HG02973 (cell line): ENCODE results near the gene RGS9.
"Not testable (repeated sequence)": the region's sequence is repeated elsewhere in the genome, so short reads cannot be mapped to it uniquely, and the experiment has no call there.

Source experiments
- ATAC-seq: cut with Tn5 transposase; IDR thresholded peaks from one replicate; pipeline ENCODE4 v1.9.1; 2021; ENCODE audit warnings: moderate library complexity; ENCODE audit not compliant: unreplicated experiment

Gene RGS9

GRCh38 chr17:65155622-65156021, 18.5 kb downstream of the RGS9 start:
- ATAC-seq, result peak; percentile 43

- ATAC-seq, result no peak
These were observed 19.1 kb downstream of the RGS9 start for GRCh38 chr17:65156185-65156834.

GRCh38 chr17:65156835-65157565, 19.8 kb downstream of the RGS9 start:
- ATAC-seq, result no peak

- ATAC-seq, result no peak
These were observed 20.9 kb downstream of the RGS9 start for GRCh38 chr17:65158041-65158440.

GRCh38 chr17:65158622-65159021, 21.5 kb downstream of the RGS9 start:
- no peak for ATAC-seq

- ATAC-seq, result no peak
These were observed 23.3 kb downstream of the RGS9 start for GRCh38 chr17:65160516-65160915.

GRCh38 chr17:65163990-65164495, 26.9 kb downstream of the RGS9 start:
- peak; percentile 98 for ATAC-seq

GRCh38 chr17:65166787-65167186, 29.6 kb downstream of the RGS9 start:
- no peak for ATAC-seq

GRCh38 chr17:65167566-65167965, 30.4 kb downstream of the RGS9 start:
- ATAC-seq, result no peak

GRCh38 chr17:65169691-65170090, 32.5 kb downstream of the RGS9 start:
- no peak for ATAC-seq

GRCh38 chr17:65170839-65171238, 33.7 kb downstream of the RGS9 start:
- ATAC-seq, result no peak

- ATAC-seq, result no peak
These were observed 34.6 kb downstream of the RGS9 start for GRCh38 chr17:65171752-65172151.

- ATAC-seq, result no peak
These were observed 35.4 kb downstream of the RGS9 start for GRCh38 chr17:65172496-65173136.

GRCh38 chr17:65173284-65173793, 36.2 kb downstream of the RGS9 start:
- no peak for ATAC-seq

GRCh38 chr17:65173976-65174683, 37.0 kb downstream of the RGS9 start:
- no peak for ATAC-seq

- ATAC-seq, result no peak
These were observed 37.8 kb downstream of the RGS9 start for GRCh38 chr17:65174974-65175373.

GRCh38 chr17:65175952-65176351, 38.8 kb downstream of the RGS9 start:
- ATAC-seq, result no peak

- ATAC-seq, result no peak
These were observed 39.7 kb downstream of the RGS9 start for GRCh38 chr17:65176646-65177409.

GRCh38 chr17:65177901-65178300, 40.7 kb downstream of the RGS9 start:
- ATAC-seq, result no peak

GRCh38 chr17:65180276-65180675, 43.1 kb downstream of the RGS9 start:
- not testable (repeated sequence) for ATAC-seq
